Measurements from ENCODE around the gene AHI1.
"Not testable (repeated sequence)": the region's sequence is repeated elsewhere in the genome, so short reads cannot be mapped to it uniquely, and the experiment has no call there.

The AHI1 gene

DNA sequence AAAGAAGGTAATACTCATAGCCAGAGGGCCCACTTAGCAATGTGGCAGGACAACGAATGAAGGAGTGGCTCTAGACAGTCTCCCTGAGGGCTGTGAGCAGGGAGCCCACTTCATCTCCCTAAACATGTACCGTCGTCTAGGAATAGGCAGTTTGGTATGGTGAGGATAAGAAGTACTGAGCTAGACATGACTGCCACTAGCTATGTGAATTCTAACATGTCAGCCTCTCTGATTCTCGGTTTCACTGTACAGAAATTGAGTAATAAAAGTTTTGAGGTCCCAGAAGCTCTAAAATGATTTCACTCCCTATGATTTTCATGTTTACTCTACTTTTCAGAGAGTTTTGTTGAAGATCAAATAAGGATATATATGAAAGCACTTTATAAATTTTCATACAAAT lies 107.1 kb downstream of the AHI1 start:
- DNase-seq (ENCODE audit: low read depth): no peak

DNA sequence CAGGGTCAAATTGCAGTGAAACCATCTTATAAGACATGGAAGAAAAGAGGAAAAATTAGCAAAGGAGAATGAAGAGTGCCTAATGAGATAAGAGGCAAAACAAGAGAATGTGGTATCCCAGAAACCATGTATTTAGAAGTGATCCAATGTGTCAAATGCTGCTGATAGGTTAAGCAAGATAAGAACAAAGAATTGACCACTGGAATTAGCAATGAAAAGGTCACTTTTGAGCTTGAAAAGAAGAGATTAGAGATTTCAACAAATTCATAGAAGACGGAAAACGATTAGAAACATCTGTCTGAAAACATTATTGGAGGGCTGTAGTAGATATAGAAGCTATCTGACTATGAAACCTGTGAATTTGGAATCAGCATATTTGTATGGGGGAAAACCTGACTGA lies 112.2 kb downstream of the AHI1 start:
- DNase-seq (ENCODE audit: low read depth): no peak

DNA sequence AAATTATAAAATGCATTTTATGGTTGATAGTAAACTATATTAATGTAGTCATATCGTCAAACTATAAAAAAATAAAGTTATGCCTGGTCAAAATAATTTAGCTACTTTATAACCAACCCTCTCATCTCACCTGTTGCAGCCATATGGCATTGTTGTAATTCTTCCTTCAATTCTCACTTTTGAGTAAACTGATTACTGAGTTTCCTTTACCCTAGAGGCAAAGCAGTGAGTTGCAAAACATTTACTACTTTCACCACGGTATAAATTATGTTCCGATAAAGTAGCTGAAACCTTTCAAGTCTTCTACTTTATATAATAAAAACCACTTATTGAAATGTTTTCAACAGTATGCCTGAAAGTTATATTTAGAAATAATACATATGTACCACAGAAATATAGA lies 113.8 kb downstream of the AHI1 start:
- DNase-seq (ENCODE audit: low read depth): no peak

DNA sequence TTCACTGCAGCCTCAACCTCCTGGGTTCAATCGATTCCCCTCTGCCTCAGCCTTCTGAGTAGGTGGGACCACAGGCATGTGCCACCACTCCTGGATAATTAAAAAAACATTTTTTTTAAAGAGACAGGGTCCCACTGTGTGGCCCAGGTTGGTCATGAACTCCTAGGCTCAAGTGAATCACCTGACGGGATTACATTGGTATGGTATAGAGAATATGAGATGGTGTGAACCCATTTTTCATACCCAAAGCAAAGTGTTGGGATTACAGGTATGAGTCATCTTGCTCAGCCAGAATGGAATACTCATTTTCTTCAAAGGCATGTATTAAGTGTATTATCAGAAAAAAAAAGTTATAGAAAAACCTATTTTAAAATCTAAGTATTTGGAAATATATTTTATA lies 114.2 kb downstream of the AHI1 start:
- DNase-seq (ENCODE audit: low read depth): no peak

DNA sequence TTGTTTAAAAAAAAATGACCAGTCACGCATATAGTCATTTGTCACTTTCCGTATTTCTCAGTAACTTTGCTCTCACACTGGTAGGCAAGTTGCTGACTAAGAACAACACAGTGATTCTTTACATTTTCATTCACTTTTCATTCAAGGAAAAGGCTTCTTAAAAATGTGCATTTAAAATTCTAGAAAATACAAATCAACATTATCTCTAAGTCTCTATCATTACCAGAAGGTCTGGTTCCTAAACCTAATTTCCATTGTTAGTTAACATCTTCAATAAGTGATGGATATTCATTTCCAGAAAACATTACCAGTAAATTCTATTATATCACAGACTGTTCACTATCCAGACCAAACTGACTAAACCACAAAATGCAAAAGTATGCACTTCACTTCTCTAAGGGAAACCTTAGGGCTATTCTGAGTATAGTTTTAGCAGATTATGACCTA lies 115.3 kb downstream of the AHI1 start:
- no peak for DNase-seq (ENCODE audit: low read depth)

DNA sequence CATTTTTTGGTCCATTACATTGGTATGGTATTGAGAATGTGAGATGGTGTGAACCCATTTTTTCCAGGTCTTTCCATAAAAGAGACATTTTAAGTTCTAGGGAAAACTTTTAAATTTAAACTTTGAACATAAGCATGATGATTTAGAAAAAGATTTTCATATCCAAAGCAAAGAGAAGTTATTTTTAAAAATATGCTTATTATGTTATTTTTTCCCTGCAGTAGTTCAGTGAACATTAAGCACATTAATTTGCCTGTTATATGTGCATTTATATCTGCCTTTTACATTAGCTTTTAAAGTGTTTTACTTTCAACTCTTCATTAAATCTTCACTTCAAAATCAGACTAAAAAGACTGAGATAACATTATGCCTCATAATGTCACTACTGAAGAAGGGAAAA lies 116.7 kb downstream of the AHI1 start:
- DNase-seq (ENCODE audit: low read depth): no peak

DNA sequence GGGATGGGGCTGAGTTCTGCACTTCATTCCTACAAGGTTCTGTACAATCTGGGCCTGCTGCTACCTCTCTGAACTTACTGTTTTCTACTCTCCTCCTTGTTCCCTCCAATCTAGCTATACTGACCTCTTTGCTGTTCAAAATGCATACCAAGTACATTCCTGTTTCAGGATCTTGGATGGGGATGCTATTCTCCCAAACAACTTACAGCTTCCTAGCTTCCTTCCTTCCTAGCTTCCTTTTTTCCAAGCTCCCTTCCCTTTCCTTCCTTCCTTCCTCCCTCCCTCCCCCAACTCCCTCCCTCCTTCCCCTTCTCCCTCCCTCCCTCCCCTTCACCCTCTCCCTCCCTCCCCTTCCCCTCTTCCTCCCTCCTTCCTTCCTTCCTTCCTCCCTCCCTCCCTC lies 117.9 kb downstream of the AHI1 start:
- no peak for DNase-seq (ENCODE audit: low read depth)

DNA sequence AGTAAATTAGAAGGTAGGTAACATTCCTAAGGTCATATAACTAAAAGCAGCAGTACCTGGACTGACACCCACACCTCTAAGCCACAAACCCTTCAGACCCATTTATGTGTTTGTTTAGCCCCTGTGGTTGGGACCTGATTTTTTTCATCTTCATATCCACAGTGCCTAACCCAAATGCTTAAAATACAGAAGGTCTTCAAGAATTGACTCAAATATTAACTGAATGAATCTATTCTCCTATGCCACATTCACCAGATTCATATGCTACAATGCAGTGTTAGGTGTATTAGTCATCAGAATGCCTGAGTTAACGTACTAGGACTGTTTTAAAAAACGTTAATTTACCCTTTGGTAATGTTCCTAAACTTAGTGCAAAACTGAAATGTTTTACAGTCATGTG lies 124.8 kb downstream of the AHI1 start:
- DNase-seq (ENCODE audit: low read depth): no peak

DNA sequence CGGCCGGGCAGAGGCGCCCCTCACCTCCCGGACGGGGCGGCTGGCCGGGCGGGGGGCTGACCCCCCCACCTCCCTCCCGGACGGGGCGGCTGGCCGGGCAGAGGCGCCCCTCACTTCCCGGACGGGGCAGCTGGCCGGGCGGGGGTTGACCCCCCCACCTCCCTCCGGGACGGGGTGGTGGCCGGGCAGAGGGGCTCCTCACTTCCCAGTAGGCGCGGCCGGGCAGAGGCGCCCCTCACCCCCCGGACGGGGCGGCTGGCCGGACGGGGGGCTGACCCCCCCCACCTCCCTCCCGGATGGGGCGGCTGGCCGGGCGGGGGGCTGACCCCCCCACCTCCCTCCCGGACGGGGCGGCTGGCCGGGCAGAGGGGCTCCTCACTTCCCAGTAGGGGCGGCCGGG lies 133.9 kb downstream of the AHI1 start:
- not testable (repeated sequence) for DNase-seq (ENCODE audit: low read depth)

DNA sequence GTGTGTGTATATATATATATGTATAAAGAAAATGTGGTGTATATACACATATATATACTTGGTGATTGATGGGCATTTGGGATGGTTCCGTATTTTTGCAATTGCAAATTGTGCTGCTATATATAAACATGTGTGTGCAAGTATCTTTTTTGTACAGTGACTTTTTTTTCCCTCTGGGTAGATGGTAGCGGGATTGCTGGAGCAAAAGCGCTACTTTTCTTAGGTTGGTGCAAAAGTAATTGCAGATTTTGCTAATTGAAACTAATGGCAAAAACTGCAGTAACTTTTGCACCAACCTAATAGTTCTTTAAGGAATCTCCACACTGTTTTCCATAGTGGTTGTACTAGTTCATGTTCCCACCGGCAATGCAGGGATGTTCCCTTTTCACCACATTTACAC lies 135.4 kb downstream of the AHI1 start:
- no peak for DNase-seq (ENCODE audit: low read depth)

DNA sequence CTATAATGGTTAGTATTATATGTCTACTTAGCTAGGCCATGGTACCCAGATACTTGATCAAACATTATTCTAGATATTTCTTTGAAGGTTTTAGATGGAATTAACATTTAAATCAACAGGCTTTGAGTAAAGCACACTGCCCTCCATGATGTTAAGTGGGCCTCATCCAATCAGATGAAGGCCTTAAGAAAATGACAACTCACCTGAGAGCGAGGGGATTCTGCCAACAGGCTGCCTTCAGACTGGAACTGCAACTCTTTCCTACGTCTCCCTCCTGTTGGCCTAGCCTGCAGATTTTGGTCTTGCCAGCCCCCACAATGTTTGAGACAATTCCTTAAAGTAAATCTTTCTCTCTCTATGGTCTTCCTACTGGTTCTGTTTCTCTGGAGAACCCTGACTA lies 137.3 kb downstream of the AHI1 start:
- no peak for DNase-seq (ENCODE audit: low read depth)

DNA sequence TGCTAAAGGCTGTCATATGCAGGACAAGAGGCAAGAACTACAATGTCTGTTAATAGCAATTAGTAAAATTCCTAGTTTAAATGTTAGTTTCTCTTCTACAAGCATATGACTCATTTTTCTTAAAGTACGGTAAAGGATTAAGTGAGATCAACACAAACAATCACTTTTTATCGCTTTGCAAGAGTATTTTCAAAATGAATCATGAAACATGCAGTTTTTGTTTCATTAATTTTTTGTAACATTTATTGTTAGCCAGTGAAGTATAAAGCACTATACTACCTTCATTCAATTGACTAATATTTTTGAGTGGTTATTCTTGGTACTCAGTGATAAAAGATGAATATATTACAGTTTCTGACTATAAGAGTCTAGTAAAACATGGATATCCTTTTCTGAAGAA lies 138.6 kb downstream of the AHI1 start:
- DNase-seq (ENCODE audit: low read depth): no peak

DNA sequence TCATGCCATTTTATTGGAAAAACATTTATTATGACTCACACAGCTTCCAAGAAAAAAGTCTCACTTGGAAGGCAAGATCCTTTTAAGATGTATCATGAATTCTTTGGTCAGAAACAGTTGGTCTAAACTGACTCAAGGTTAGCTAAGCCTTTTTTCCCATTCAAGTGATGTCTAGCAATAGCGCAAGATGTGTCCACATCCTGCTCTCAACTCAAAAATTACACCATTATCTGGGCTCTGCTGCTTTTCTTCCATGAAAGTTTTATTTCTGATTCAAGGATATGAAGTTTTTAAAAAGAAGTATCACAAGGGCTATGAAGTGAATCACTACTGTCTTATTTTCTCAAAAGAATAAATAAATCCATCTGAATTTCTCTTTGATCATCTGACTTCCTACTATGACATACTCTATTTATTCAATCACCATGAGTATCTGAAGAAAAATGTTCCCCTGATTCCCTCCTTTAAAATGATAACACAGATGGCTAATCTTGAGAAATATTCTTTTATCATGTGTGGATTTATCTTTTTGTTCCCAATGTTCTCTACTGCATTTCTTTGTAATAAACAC lies 139.2 kb downstream of the AHI1 start:
- DNase-seq (ENCODE audit: low read depth): no peak

DNA sequence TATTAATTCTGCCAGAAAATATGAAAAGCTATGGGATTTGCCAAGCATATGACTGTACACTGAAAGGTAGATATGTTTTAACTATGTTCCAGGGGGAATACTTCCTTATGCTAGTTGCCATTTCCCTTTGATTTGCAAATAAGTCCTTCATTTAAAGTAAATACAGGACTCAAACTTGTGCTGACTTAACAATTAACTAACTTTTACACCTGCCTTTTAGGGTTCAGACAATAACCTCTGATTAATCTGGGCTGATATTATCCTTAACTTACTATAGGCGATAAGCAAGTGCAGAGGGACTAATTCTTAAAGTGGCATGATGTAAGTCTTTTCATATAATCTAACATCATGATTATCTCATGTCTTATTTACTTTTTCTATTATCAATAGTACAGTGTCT lies 143.1 kb downstream of the AHI1 start:
- no peak for DNase-seq (ENCODE audit: low read depth)

DNA sequence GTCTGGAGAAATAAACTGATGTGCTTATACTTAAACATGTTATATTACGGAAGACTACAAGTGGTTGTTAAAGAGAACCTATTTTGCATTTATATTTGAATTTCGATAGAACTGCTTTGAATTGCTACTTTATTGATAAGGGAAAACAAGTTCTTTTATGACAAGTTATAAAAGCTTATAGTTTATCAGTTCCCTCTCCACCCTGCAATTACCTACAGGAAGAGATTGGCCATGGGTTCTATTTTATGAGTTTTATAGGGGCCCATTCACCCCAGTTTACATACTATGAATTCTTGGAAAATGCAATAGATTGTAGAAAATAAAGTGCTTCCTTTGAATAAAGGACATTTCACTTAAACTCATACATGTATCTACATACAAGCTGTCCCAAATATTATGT lies 144.4 kb downstream of the AHI1 start:
- DNase-seq (ENCODE audit: low read depth): no peak

DNA sequence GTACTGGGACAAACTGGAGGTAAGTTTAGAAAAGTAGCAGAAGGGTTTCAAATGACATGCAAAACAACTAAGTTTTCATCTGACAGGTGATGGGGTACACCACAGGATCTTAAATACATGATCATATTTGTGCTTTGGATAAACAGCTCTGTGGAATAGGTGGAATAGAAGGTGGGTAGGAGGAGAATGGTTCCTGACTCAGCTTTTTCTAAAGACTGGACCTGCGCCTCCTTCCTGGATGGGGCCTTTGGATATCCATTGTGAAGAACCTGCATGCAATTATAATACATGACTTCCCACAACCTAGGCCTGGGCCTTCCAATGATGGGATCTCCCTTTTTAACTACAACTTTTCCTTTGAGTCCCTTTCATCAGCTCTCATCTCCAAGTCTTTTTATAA lies 145.9 kb downstream of the AHI1 start:
- DNase-seq (ENCODE audit: low read depth): no peak

DNA sequence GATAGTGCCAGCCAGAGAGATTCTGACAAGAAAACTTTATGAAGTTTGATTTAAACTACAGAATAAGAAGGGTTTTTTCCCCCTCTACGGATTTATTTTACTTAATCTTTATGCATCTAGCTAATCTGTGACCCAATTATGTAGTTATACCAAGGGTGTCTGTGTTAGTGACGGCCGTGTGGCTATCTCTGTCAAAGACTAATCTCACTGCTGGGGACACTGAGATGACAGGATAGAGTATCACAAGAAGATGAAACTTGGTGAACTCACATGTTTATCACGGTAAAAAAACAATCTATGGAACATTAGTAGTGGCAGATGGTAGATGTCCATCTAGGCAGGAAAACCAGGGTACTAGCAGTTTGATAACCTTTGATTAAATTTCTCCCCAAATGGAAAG lies 149.7 kb downstream of the AHI1 start:
- DNase-seq (ENCODE audit: low read depth): no peak

DNA sequence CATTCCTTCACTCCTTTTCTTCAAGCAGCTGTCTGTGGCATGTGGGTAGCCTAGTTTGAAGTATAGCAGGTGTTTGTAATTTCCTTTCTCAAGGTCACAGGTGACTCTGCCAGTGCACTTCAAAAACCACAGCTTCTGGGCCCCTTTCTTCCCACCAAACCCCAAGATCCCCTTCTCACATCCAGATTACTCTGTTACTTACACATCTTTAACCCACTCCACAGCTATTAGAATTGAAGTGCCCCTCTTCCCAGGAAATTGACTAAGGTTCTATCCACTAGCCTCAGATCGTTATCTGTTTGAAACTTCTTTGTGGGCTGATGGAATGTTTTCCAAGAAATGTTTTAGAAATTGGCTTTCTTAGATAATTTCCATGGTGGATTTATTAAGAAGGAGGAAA lies 150.8 kb downstream of the AHI1 start:
- DNase-seq (ENCODE audit: low read depth): no peak

DNA sequence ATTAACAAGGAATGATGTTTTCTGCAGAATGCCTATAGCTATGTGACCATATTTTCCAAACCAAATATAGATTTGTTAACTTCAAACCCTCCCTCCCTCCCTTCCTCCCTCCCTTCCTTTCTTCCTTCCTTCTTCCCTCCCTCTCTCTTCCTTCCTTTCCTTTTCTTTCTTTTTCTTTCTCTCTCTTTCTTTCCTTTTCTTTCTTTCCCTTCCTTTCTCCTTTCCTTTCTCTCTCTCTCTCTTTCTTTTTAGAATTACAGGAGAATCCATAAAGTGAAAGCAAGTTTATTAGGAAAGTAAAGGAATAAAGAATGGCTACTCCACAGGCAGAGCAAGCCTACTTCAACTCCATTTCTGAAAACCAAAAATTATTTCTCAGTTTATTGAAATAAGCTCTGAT lies 153.0 kb downstream of the AHI1 start:
- no peak for DNase-seq (ENCODE audit: low read depth)

DNA sequence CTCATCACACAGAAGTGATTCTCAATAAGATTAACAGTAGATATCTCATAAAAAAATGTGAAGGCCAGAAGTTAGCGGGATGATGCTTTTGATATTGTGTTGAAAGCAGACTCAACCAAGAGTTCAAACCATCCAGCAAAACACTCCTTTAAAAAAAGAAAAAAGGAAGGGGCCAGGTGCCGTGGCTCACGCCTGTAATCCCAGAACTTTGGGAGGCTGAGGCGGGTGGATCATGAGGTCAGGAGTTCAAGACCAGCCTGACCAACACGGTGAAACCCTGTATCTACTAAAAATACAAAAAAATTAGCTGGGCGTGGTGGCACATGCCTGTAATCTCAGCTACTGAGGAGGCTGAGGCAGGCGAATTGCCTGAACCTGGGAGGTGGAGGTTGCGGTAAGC lies 157.6 kb downstream of the AHI1 start:
- DNase-seq (ENCODE audit: low read depth): not testable (repeated sequence)

DNA sequence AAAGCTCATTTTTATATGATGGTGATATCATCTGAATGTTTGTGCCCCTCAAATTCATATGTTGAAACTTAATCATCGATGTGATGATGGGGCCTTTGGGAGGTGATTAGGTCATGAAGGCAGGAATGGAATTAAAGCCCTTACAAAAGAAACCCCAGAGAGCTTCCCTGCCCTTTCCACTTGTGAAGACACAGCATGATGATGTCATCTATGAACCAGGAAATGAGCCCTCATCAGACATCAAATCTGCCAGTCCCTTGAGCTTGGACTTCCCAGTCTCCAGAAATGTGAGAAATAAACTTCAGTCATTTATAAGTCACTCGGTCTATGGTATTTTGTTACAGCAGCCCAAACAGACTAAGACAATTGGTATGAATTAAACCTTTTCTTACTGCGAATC lies 163.4 kb downstream of the AHI1 start:
- no peak for DNase-seq (ENCODE audit: low read depth)

DNA sequence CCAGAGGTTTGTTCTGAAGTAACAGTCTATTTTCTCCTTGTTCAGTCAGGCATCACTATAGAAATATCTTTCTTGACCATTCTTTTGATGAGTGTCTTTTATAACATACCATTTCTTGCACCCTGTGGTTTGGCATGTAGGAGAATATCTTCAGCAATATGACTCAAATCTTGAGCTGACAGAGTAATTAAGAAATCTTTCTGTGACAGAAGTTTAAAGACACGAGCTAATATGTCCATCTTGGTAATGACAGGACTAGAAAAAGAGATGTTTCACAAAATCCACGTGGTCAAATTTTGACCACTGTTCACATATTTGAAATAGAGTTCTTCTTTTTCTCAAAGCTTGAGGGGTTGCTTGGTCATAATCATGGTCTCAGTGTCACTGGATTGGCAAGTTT lies 166.5 kb downstream of the AHI1 start:
- no peak for DNase-seq (ENCODE audit: low read depth)

DNA sequence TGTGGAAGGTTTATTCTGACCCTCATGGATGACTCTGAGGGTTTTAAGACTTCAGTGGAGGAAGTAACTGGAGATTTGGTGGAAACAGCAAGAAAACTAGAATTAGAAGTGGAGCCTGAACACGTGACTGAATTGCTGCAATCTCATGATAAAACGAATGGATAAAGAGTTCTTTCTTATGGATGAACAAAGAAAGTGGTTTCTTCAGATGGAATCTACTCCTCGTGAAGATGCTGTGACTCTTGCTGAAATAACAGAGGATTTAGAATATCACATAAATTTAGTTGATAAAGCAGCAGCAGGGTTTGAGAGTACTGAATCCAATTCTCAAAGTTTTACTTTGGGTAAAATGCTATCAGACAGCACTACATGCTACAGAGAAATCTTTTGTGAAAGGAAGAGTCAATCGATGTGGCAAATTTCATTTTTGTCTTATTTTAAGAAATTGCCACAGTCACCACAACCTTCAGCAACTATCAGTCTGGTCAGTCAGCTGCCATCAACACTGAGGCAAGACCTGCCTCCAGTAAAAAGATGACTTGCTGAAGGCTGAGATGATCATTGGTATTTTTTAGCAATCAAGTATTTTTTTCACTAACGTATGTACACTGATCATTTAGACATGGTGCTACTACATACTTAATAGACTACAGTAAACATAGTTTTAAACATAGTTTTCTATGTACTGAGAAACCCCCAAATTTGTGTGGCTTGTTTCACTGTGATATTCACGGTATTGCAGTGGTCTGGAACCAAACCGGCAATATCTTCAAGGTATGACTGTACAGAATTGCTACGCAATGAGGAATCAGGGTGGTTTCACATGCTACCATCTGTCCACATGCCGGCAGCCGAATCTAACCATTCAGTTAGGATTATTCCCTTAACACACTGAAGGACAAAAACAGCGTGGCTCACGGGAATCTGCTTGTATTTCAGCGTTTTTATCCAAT lies 167.4 kb downstream of the AHI1 start:
- no peak for DNase-seq (ENCODE audit: low read depth)

DNA sequence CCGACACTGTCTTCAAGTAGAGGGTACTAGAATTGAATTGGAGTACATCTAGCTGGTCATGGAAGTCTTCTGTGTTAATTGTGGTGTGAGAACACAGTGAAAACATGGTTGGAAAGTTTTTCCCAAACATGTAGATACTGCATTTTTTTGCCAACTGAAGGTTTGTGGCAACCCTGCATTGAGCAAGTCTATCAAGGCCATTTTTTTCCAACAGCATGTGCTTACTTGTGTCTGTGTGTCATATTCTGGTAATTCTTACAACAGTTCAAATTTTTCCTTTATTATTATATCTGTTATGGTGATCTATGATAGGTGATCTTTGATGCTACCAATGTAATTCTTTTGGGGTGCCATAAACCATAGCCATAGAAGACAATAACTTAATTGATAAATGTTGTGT lies 169.4 kb downstream of the AHI1 start:
- DNase-seq (ENCODE audit: low read depth): no peak

Measured in CMK (cell line).